ENCODE measurements around the gene ACAP1.

GRCh38 chr17:7367918-7368598 lies 31.7 kb downstream of the ACAP1 start:
- TF ChIP-seq RARB (CRISPR knock-in tag; IDR thresholded peaks at IDR 0.05) (no peak), CSRNP3 (CRISPR knock-in tag; IDR thresholded peaks at IDR 0.05) (no peak), GLIS3 (CRISPR knock-in tag; IDR thresholded peaks at IDR 0.05) (no peak), ZNF8 (CRISPR knock-in tag; IDR thresholded peaks at IDR 0.05) (no peak)
- TF ChIP-seq, protein P1, sequence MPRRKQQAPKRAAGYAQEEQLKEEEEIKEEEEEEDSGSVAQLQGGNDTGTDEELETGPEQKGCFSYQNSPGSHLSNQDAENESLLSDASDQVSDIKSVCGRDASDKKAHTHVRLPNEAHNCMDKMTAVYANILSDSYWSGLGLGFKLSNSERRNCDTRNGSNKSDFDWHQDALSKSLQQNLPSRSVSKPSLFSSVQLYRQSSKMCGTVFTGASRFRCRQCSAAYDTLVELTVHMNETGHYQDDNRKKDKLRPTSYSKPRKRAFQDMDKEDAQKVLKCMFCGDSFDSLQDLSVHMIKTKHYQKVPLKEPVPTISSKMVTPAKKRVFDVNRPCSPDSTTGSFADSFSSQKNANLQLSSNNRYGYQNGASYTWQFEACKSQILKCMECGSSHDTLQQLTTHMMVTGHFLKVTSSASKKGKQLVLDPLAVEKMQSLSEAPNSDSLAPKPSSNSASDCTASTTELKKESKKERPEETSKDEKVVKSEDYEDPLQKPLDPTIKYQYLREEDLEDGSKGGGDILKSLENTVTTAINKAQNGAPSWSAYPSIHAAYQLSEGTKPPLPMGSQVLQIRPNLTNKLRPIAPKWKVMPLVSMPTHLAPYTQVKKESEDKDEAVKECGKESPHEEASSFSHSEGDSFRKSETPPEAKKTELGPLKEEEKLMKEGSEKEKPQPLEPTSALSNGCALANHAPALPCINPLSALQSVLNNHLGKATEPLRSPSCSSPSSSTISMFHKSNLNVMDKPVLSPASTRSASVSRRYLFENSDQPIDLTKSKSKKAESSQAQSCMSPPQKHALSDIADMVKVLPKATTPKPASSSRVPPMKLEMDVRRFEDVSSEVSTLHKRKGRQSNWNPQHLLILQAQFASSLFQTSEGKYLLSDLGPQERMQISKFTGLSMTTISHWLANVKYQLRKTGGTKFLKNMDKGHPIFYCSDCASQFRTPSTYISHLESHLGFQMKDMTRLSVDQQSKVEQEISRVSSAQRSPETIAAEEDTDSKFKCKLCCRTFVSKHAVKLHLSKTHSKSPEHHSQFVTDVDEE (CRISPR knock-in tag; IDR thresholded peaks at IDR 0.05): no peak

All from SK-N-SH treated with all-trans-retinoic acid at 6 μM for 48 hours (cell line).